ENCODE results near the gene RAPGEF4.

The RAPGEF4 gene

DNA sequence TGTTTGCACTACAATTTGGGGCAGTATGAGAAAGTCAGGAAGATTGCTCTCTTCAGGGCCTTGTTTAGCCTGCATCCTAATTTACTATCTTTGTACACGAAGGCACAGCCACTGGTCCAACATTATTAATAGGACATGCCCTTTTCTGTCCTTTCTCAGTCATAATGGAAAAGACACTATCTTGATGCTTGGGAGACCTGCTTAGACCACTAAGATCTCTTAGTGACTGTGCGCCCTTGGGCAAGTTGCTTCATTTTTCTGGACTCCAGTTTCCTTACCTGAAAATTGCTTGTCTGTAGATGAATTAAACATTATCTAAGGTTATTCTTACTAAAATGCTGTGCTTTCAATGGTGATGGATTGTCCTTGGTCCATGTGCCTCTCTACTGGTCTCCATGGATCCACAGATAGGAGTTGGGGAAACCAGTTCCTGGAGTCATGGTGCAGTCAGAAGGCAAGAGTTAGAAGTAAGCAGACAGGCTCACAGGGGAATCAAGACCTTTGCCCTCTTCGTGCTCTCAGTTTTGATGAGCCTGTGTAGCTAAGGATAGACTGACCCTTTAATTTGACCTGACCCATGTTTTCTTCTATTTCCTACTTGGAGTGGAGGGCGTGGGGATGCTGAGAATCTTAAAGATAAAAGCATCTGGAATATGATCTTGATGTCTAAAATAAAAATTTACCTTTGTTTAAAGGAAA lies 114.0 kb downstream of the RAPGEF4 start:
- Histone ChIP-seq H3K4me3 (ENCODE audit: insufficient read depth, low read depth, low read length, poor library complexity, severe bottlenecking) (no peak overlapping the region), H3K36me3 (ENCODE audit: control insufficient read depth, insufficient read depth, low read length) (no peaks in the 10 kb centered on the region), H3K9me3 (ENCODE audit: control insufficient read depth, low read length) (no peaks in the 10 kb centered on the region), H3K4me1 (ENCODE audit: control insufficient read depth, insufficient read depth, low read length, poor library complexity, severe bottlenecking) (no peaks in the 10 kb centered on the region), H3K27me3 (replicated peaks; ENCODE audit: control insufficient read depth, insufficient read depth, low read length, poor library complexity, severe bottlenecking) (no peaks in the 10 kb centered on the region), H3K27ac (ENCODE audit: insufficient read depth, low read length, poor library complexity, severe bottlenecking) (no peak overlapping the region)
- DNase-seq: no peak

DNA sequence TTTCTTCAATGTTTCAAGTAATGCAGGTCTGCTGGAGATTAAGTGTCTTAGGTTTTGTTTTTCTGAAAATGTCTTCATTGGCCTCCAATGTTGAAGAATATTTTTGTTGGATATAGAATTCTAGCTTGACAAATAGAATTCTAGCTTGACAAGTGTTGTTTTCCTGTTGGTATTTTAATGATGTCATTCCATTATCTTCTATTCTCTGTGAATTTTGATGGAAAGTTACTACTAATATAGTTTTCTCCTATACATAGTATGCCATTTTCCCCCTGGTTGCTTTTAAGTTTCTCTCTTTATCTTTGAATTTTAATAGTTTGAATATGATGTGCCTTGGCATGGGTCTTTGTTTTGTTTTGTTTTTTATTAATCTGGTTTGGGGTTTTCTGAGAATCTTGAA lies 119.9 kb downstream of the RAPGEF4 start:
- Histone ChIP-seq H3K9me3 (ENCODE audit: control insufficient read depth, low read length) (no peaks in the 10 kb centered on the region), H3K4me1 (ENCODE audit: control insufficient read depth, insufficient read depth, low read length, poor library complexity, severe bottlenecking) (no peaks in the 10 kb centered on the region), H3K27ac (ENCODE audit: insufficient read depth, low read length, poor library complexity, severe bottlenecking) (no peak overlapping the region), H3K36me3 (ENCODE audit: control insufficient read depth, insufficient read depth, low read length) (no peaks in the 10 kb centered on the region), H3K4me3 (ENCODE audit: insufficient read depth, low read depth, low read length, poor library complexity, severe bottlenecking) (no peak overlapping the region), H3K27me3 (replicated peaks; ENCODE audit: control insufficient read depth, insufficient read depth, low read length, poor library complexity, severe bottlenecking) (peaks cover 2% of the 10 kb centered on the region)
- DNase-seq: no peak

DNA sequence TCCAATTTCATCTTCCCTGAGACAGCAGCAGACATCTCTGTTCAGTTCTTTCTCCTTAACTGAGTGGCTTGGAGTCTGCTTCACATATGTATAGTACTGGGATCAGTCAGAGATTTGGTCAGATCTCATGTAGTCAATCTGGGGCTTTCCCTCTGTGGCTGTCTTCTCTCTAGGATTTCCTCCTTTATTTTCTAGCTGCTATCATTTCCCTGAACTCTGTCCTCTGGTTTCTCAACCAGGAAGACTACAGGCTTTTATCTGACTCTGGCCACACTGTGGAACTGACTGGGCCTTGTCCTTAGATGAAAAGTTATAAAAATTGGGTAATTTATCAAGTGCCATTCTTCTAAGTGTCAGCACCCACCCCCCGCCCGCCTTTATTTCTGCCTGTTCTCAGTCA lies 121.0 kb downstream of the RAPGEF4 start:
- peaks cover 2% of the 10 kb centered on the region for H3K27me3 ChIP-seq (replicated peaks; ENCODE audit: control insufficient read depth, insufficient read depth, low read length, poor library complexity, severe bottlenecking)
- no peaks in the 10 kb centered on the region for H3K4me1 ChIP-seq (ENCODE audit: control insufficient read depth, insufficient read depth, low read length, poor library complexity, severe bottlenecking)
- no peak overlapping the region for H3K27ac ChIP-seq (ENCODE audit: insufficient read depth, low read length, poor library complexity, severe bottlenecking)
- H3K9me3 ChIP-seq (ENCODE audit: control insufficient read depth, low read length): no peaks in the 10 kb centered on the region
- no peaks in the 10 kb centered on the region for H3K36me3 ChIP-seq (ENCODE audit: control insufficient read depth, insufficient read depth, low read length)
- no peak for DNase-seq
- no peak overlapping the region for H3K4me3 ChIP-seq (ENCODE audit: insufficient read depth, low read depth, low read length, poor library complexity, severe bottlenecking)

GRCh38 chr2:172858473-172858745 lies 122.8 kb downstream of the RAPGEF4 start:
- no peak for DNase-seq
- Histone ChIP-seq H3K9me3 (ENCODE audit: control insufficient read depth, low read length) (no peaks in the 10 kb centered on the region), H3K4me1 (ENCODE audit: control insufficient read depth, insufficient read depth, low read length, poor library complexity, severe bottlenecking) (no peaks in the 10 kb centered on the region), H3K27me3 (replicated peaks; ENCODE audit: control insufficient read depth, insufficient read depth, low read length, poor library complexity, severe bottlenecking) (peaks cover 2% of the 10 kb centered on the region), H3K27ac (ENCODE audit: insufficient read depth, low read length, poor library complexity, severe bottlenecking) (no peak overlapping the region), H3K4me3 (ENCODE audit: insufficient read depth, low read depth, low read length, poor library complexity, severe bottlenecking) (no peak overlapping the region), H3K36me3 (ENCODE audit: control insufficient read depth, insufficient read depth, low read length) (no peaks in the 10 kb centered on the region)

- Histone ChIP-seq H3K27ac (ENCODE audit: insufficient read depth, low read length, poor library complexity, severe bottlenecking) (no peak overlapping the region), H3K9me3 (ENCODE audit: control insufficient read depth, low read length) (no peaks in the 10 kb centered on the region), H3K27me3 (replicated peaks; ENCODE audit: control insufficient read depth, insufficient read depth, low read length, poor library complexity, severe bottlenecking) (peaks cover 2% of the 10 kb centered on the region), H3K36me3 (ENCODE audit: control insufficient read depth, insufficient read depth, low read length) (no peaks in the 10 kb centered on the region), H3K4me1 (ENCODE audit: control insufficient read depth, insufficient read depth, low read length, poor library complexity, severe bottlenecking) (no peaks in the 10 kb centered on the region), H3K4me3 (ENCODE audit: insufficient read depth, low read depth, low read length, poor library complexity, severe bottlenecking) (no peak overlapping the region)
- DNase-seq: no peak
Observed at GRCh38 chr2:172859581-172860335, 124.1 kb downstream of the RAPGEF4 start.

DNA sequence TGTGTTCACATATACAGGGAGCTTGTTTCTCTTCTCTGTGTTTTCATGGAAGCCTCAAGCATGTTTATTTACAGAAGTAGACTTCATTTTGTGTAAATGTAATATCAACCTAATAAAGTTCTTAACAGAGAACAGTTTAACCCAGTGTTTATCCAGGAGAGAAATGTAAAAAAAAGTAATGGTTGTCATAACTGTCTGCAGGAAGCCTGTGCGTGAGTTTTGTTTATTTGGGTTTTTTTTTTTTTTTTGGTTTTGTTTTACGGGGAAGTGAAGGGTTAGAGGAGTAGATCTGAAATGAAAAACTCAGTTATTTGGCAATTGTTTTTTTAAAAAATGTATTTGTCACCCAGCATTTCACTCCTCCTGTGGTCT lies 124.7 kb downstream of the RAPGEF4 start:
- H3K27me3 ChIP-seq (replicated peaks; ENCODE audit: control insufficient read depth, insufficient read depth, low read length, poor library complexity, severe bottlenecking): peaks cover 2% of the 10 kb centered on the region
- H3K36me3 ChIP-seq (ENCODE audit: control insufficient read depth, insufficient read depth, low read length): no peaks in the 10 kb centered on the region
- H3K27ac ChIP-seq (ENCODE audit: insufficient read depth, low read length, poor library complexity, severe bottlenecking): no peak overlapping the region
- no peak overlapping the region for H3K4me3 ChIP-seq (ENCODE audit: insufficient read depth, low read depth, low read length, poor library complexity, severe bottlenecking)
- DNase-seq: no peak
- H3K4me1 ChIP-seq (ENCODE audit: control insufficient read depth, insufficient read depth, low read length, poor library complexity, severe bottlenecking): no peaks in the 10 kb centered on the region
- H3K9me3 ChIP-seq (ENCODE audit: control insufficient read depth, low read length): no peaks in the 10 kb centered on the region

- Histone ChIP-seq H3K4me3 (ENCODE audit: insufficient read depth, low read depth, low read length, poor library complexity, severe bottlenecking) (no peak overlapping the region), H3K4me1 (ENCODE audit: control insufficient read depth, insufficient read depth, low read length, poor library complexity, severe bottlenecking) (no peaks in the 10 kb centered on the region), H3K27ac (ENCODE audit: insufficient read depth, low read length, poor library complexity, severe bottlenecking) (no peak overlapping the region), H3K36me3 (ENCODE audit: control insufficient read depth, insufficient read depth, low read length) (no peaks in the 10 kb centered on the region), H3K9me3 (ENCODE audit: control insufficient read depth, low read length) (no peaks in the 10 kb centered on the region), H3K27me3 (replicated peaks; ENCODE audit: control insufficient read depth, insufficient read depth, low read length, poor library complexity, severe bottlenecking) (peaks cover 2% of the 10 kb centered on the region)
- no peak for DNase-seq
Observed at GRCh38 chr2:172861098-172861497, 125.5 kb downstream of the RAPGEF4 start.

GRCh38 chr2:172861656-172862476 lies 126.2 kb downstream of the RAPGEF4 start:
- H3K9me3 ChIP-seq (ENCODE audit: control insufficient read depth, low read length): no peaks in the 10 kb centered on the region
- H3K4me3 ChIP-seq (ENCODE audit: insufficient read depth, low read depth, low read length, poor library complexity, severe bottlenecking): no peak overlapping the region
- peaks cover 2% of the 10 kb centered on the region for H3K27me3 ChIP-seq (replicated peaks; ENCODE audit: control insufficient read depth, insufficient read depth, low read length, poor library complexity, severe bottlenecking)
- H3K4me1 ChIP-seq (ENCODE audit: control insufficient read depth, insufficient read depth, low read length, poor library complexity, severe bottlenecking): no peaks in the 10 kb centered on the region
- no peak overlapping the region for H3K27ac ChIP-seq (ENCODE audit: insufficient read depth, low read length, poor library complexity, severe bottlenecking)
- no peaks in the 10 kb centered on the region for H3K36me3 ChIP-seq (ENCODE audit: control insufficient read depth, insufficient read depth, low read length)
- DNase-seq: no peak

- H3K36me3 ChIP-seq (ENCODE audit: control insufficient read depth, insufficient read depth, low read length): no peaks in the 10 kb centered on the region
- H3K4me3 ChIP-seq (ENCODE audit: insufficient read depth, low read depth, low read length, poor library complexity, severe bottlenecking): no peak overlapping the region
- no peaks in the 10 kb centered on the region for H3K4me1 ChIP-seq (ENCODE audit: control insufficient read depth, insufficient read depth, low read length, poor library complexity, severe bottlenecking)
- H3K9me3 ChIP-seq (ENCODE audit: control insufficient read depth, low read length): no peaks in the 10 kb centered on the region
- H3K27me3 ChIP-seq (replicated peaks; ENCODE audit: control insufficient read depth, insufficient read depth, low read length, poor library complexity, severe bottlenecking): no peaks in the 10 kb centered on the region
- no peak for DNase-seq
- no peak overlapping the region for H3K27ac ChIP-seq (ENCODE audit: insufficient read depth, low read length, poor library complexity, severe bottlenecking)
Observed at GRCh38 chr2:172863341-172863740, 127.7 kb downstream of the RAPGEF4 start.

DNA sequence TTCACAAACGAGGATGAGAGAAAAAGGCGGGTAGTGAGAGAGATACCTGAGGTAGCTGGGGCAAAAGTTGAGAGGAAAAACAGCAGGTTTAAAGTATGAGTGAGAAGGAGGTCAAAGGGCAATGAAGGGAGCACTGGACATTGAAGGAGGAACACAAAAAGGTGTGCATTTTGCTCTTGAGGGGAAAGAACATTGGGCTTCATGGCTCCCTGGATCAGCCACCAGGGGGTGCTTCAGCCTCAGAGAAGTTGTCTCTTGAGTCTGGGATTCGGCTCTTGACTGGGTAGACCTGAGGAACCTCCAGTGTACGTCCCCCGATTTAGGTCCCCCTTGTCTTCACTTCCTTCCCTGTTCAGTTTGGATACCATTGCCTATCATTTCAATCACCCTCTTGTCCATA lies 128.5 kb downstream of the RAPGEF4 start:
- no peak for DNase-seq
- no peaks in the 10 kb centered on the region for H3K4me1 ChIP-seq (ENCODE audit: control insufficient read depth, insufficient read depth, low read length, poor library complexity, severe bottlenecking)
- no peaks in the 10 kb centered on the region for H3K9me3 ChIP-seq (ENCODE audit: control insufficient read depth, low read length)
- H3K36me3 ChIP-seq (ENCODE audit: control insufficient read depth, insufficient read depth, low read length): no peaks in the 10 kb centered on the region
- H3K4me3 ChIP-seq (ENCODE audit: insufficient read depth, low read depth, low read length, poor library complexity, severe bottlenecking): no peak overlapping the region
- no peak overlapping the region for H3K27ac ChIP-seq (ENCODE audit: insufficient read depth, low read length, poor library complexity, severe bottlenecking)
- no peaks in the 10 kb centered on the region for H3K27me3 ChIP-seq (replicated peaks; ENCODE audit: control insufficient read depth, insufficient read depth, low read length, poor library complexity, severe bottlenecking)

All from effector memory CD4-positive, alpha-beta T cell (primary cell).